HepG2 (cell line): ENCODE results near the gene OPRD1. TPM values are rescaled to one million over a fixed set of nuclear protein-coding genes. Genes with fewer than 3 reads are reported as not detected.

Experiments
- ATAC-seq: fragments of 200-7000 bp; cut with Tn5 transposase; 3 replicates; pipeline ENCODE4 v1.9.1; 2020; ENCODE audit warnings: mild to moderate bottlenecking, moderate library complexity
- BruUV-seq: library from RNA; stranded (reverse); fragments of 400-500 nt; replicated peaks from 2 replicates; lab custom pipeline; 2021; lab: Mats Ljungman, UMichigan
- CTCF ChIA-PET: fragments of 300-600 bp; formaldehyde crosslinking; extraction: SDS; loops from one replicate; lab custom pipeline; 2021; ENCODE audit warnings: low total read pairs, inconsistent platforms, low intra/inter-chr PET ratio; lab: Yijun Ruan, JAX
- POLR2A ChIA-PET: fragments of 350-600 bp; sonication (Branson Sonifier 250); formaldehyde crosslinking; loops from one replicate; lab custom pipeline; 2020; ENCODE audit warnings: antibody characterized with exemption, inconsistent platforms; lab: Yijun Ruan, JAX
- DNase-seq: peaks from one replicate; pipeline ENCODE4 v3.0.0-alpha.2; 2015; ENCODE audit warnings: low spot score
- FAIRE-seq: peaks from 3 replicates; lab custom pipeline; 2011; peaks lifted over from hg19 to GRCh38; lab: Jason Lieb, UNC
- H2AFZ ChIP-seq: one replicate; pipeline ENCODE4 v1.6.1; 2011; ENCODE audit warnings: low read length, inconsistent platforms
- H3K27ac ChIP-seq: fragments of 300-600 bp; 3 replicates; pipeline ENCODE4 v1.8.0; 2011; ENCODE audit warnings: mixed run types, mild to moderate bottlenecking, mixed read lengths, low read length, inconsistent platforms; ENCODE audit not compliant: insufficient read depth; ENCODE audit errors: extremely low read length
- H3K27me3 ChIP-seq, 2 experiments: fragments of 200-600 bp in 1 of 2; 2 replicates in 1 of 2; 3 replicates in 1 of 2; pipeline versions ENCODE4 v1.6.0 to v1.8.0; 2011; ENCODE audit warnings: low read length in 2 of 2, mild to moderate bottlenecking in 2 of 2, moderate library complexity in 2 of 2, inconsistent platforms in 1 of 2; ENCODE audit not compliant: insufficient read depth in 2 of 2, control insufficient read depth in 1 of 2
- H3K36me3 ChIP-seq, 2 experiments: fragments of 200-600 bp in 1 of 2; replicated peaks in 1 of 2; 2 replicates in 1 of 2; 3 replicates in 1 of 2; pipeline versions ENCODE4 v1.5.1 to v1.8.0; 2011; ENCODE audit warnings: low read length in 2 of 2, inconsistent platforms in 1 of 2; ENCODE audit not compliant: insufficient read depth in 2 of 2, control insufficient read depth in 1 of 2
- H3K4me1 ChIP-seq: 2 replicates; pipeline ENCODE4 v1.5.1; 2012; ENCODE audit warnings: low read length, inconsistent platforms; ENCODE audit not compliant: insufficient read depth
- H3K4me2 ChIP-seq: 2 replicates; pipeline ENCODE4 v1.6.0; 2011; ENCODE audit warnings: low read depth, low read length, inconsistent platforms
- H3K4me3 ChIP-seq, 3 experiments: fragments of 200-600 bp in 1 of 3; sonication (generic), shearing (Covaris generic) in 1 of 3; replicated peaks in 1 of 3; 2 replicates each; pipeline ENCODE4 v1.5.1; 2011 to 2016; ENCODE audit warnings: low read length in 3 of 3, inconsistent platforms in 2 of 3, low read depth in 2 of 3, mild to moderate bottlenecking in 2 of 3, control low read depth in 1 of 3, mixed read lengths in 1 of 3; ENCODE audit not compliant: insufficient read depth in 1 of 3
- H3K79me2 ChIP-seq: one replicate; pipeline ENCODE4 v1.6.1; 2011; ENCODE audit warnings: low read length, inconsistent platforms; ENCODE audit not compliant: insufficient read depth
- H3K9ac ChIP-seq: 2 replicates; pipeline ENCODE4 v1.6.0; 2011; ENCODE audit warnings: mild to moderate bottlenecking, low read depth, low read length, inconsistent platforms; ENCODE audit not compliant: insufficient read depth
- H3K9me3 ChIP-seq: 2 replicates; pipeline ENCODE4 v1.5.1; 2012; ENCODE audit warnings: mild to moderate bottlenecking, low read length
- H4K20me1 ChIP-seq: 2 replicates; pipeline ENCODE4 v1.6.0; 2011; ENCODE audit warnings: inconsistent platforms, mild to moderate bottlenecking, low read length, moderate library complexity; ENCODE audit not compliant: insufficient read depth
- NCOA5 ChIP-seq: sonication (generic); formaldehyde crosslinking; IDR thresholded peaks from 2 replicates; pipeline ENCODE4 v1.4.0; 2020; ENCODE audit warnings: missing genetic modification reagents
- POLR2A ChIP-seq, 2 experiments: IDR thresholded peaks; 2 replicates each; pipeline ENCODE4 v1.6.1; 2011; ENCODE audit warnings: low read depth in 2 of 2, low read length in 2 of 2, mild to moderate bottlenecking in 1 of 2, moderate library complexity in 1 of 2; ENCODE audit not compliant: insufficient read depth in 1 of 2
- RAD51 ChIP-seq: fragments of 450-650 bp; IDR thresholded peaks from 2 replicates; pipeline ENCODE4 v1.6.1; 2016; ENCODE audit warnings: borderline replicate concordance
- RERE ChIP-seq: IDR thresholded peaks from 2 replicates; pipeline ENCODE4 v1.6.1; 2016; ENCODE audit warnings: low read depth, missing genetic modification reagents, missing compliant biosample characterization
- SIX4 ChIP-seq: sonication (generic); formaldehyde crosslinking; IDR thresholded peaks from 2 replicates; pipeline ENCODE4 v1.4.0; 2020; ENCODE audit warnings: missing genetic modification reagents
- SMYD3 ChIP-seq: sonication (generic); formaldehyde crosslinking; IDR thresholded peaks from 2 replicates; pipeline ENCODE4 v1.8.1; 2023; ENCODE audit warnings: mild to moderate bottlenecking, missing genetic modification reagents
- ZMYM2 ChIP-seq: sonication (generic); formaldehyde crosslinking; IDR thresholded peaks from 2 replicates; pipeline ENCODE4 v1.8.0; 2022; ENCODE audit warnings: mild to moderate bottlenecking, missing genetic modification reagents
- ZNF263 ChIP-seq: sonication (generic); formaldehyde crosslinking; IDR thresholded peaks from 2 replicates; pipeline ENCODE4 v1.4.0; 2020; ENCODE audit warnings: missing genetic modification reagents
- ZNF569 ChIP-seq: sonication (generic); formaldehyde crosslinking; IDR thresholded peaks from 2 replicates; pipeline ENCODE4 v1.5.0; 2020; ENCODE audit warnings: mild to moderate bottlenecking, missing genetic modification reagents, moderate library complexity, borderline replicate concordance
- ZNF616 ChIP-seq: sonication (generic); formaldehyde crosslinking; IDR thresholded peaks from 2 replicates; pipeline ENCODE4 v1.5.0; 2020; ENCODE audit warnings: low read depth, mild to moderate bottlenecking, missing genetic modification reagents
- ZSCAN5A ChIP-seq: sonication (generic); formaldehyde crosslinking; IDR thresholded peaks from 2 replicates; pipeline ENCODE4 v1.8.0; 2022; ENCODE audit warnings: mild to moderate bottlenecking, missing genetic modification reagents, borderline replicate concordance
- WGBS: methylation state at CpG from one replicate; pipeline ENCODE4 v1.1.6; 2017; ENCODE audit warnings: low lambda C conversion rate; 5-methylcytosine and 5-hydroxymethylcytosine counted together
- in situ Hi-C: cut with HindIII; loops from 2 replicates; pipeline ENCODE4 v1.10.0; 2017; ENCODE audit warnings: low pct_unique_long_range_greater_than_20kb; ENCODE audit not compliant: extremely low pct_ligation_motif_present
- intact Hi-C: fragments of 100-400 bp; cut with micrococcal nuclease; formaldehyde crosslinking; loops from one replicate; pipeline ENCODE4 v1.10.0; 2022; ENCODE audit not compliant: unreplicated experiment
- polyA plus RNA-seq, 8 experiments: library from polyadenylated mRNA; depleted of rRNA in 3 of 8; stranded (reverse) in 7 of 8; unstranded in 1 of 8; fragments of >200 nt; fragmentation: Illumina TruSeq in 4 of 8; extraction: Trizol in 4 of 8; gene quantifications; 2 replicates each; pipeline versions ENCODE4 v1.2.1 to v1.2.3, GENCODE V29; 2011 to 2016; ENCODE audit warnings: low read depth in 4 of 8, missing spikeins in 1 of 8, mixed read lengths in 1 of 8; ENCODE audit not compliant: insufficient read depth in 1 of 8
- total RNA-seq, 5 experiments: library from RNA; depleted of rRNA; stranded (reverse); fragments of >200 nt; fragmentation: Illumina TruSeq; extraction: Trizol; gene quantifications; 2 replicates each; pipeline ENCODE4 v1.2.3, GENCODE V29; 2016; ENCODE audit warnings: low read depth in 1 of 5

OPRD1 gene
- total and polyA plus RNA-seq, 2 of the 13 experiments (the other 11 are each of a cell fraction or from before 2014, with no cell fraction given), result 0.02 to 0.03 TPM

- FAIRE-seq (no peak), DNase-seq (no peak)
- no TSS peak for BruUV-seq
- H3K27me3 ChIP-seq, result no peaks in the 10 kb centered on the region
- ChIA-PET POLR2A (no interaction called here), CTCF (no interaction called here)
- H3K79me2 ChIP-seq, result no peaks in the 10 kb centered on the region
- TF ChIP-seq POLR2A (IDR thresholded peaks at IDR 0.05; ENCODE audit: insufficient read depth in 1 of 2, low read depth in 2 of 2, low read length in 2 of 2), result no peak
- TF ChIP-seq NCOA5 (CRISPR knock-in tag), result no peak
- no peak for TF ChIP-seq ZNF569 (CRISPR knock-in tag)
- TF ChIP-seq RAD51, result no peak
- no peak for TF ChIP-seq RERE (CRISPR knock-in tag)
- TF ChIP-seq SMYD3, result no peak
- no peak for TF ChIP-seq ZNF616 (CRISPR knock-in tag)
- no peak for TF ChIP-seq ZNF263 (CRISPR knock-in tag)
- TF ChIP-seq ZMYM2 (CRISPR knock-in tag), result no peak
- no peak for TF ChIP-seq SIX4
- no peak for TF ChIP-seq ZSCAN5A (CRISPR knock-in tag)
- TF ChIP-seq, all 625 proteins: peak for 0
- Histone ChIP-seq H2AFZ (no peak overlapping the region), H3K27ac (no peak overlapping the region), H3K4me2 (no peak overlapping the region), H3K4me1 (peaks cover 8% of the 10 kb centered on the region; the same call in 1 of the 2 replicates), H3K9ac (no peak overlapping the region), H4K20me1 (no peaks in the 10 kb centered on the region; the same call in 1 of the 2 replicates), H3K36me3 (peaks cover 3 to 27% of the 10 kb centered on the region in 2 experiments; a peak in 4 of 5 replicates), H3K4me3 (no peak overlapping the region), H3K9me3 (no peaks in the 10 kb centered on the region)
- in situ Hi-C loops, result no loop called here
- WGBS, result 100% methylated on average over 2 of the region's 2 CpGs
- no peak for ATAC-seq
- intact Hi-C loops, result no loop called here
Observed at GRCh38 chr1:28894785-28895184, 82.8 kb downstream of the OPRD1 start.
